ENCODE data around the gene WNT5B.

Gene WNT5B

GRCh38 chr12:1655225-1655788 is 26.3 kb downstream of the WNT5B start:
- TF ChIP-seq PPARA (CRISPR knock-in tag; IDR thresholded peaks at IDR 0.05; ENCODE audit: borderline replicate concordance) (no peak), TCF4 (CRISPR knock-in tag; IDR thresholded peaks at IDR 0.05; ENCODE audit: borderline replicate concordance) (no peak), ARNTL (CRISPR knock-in tag; IDR thresholded peaks at IDR 0.05; ENCODE audit: borderline replicate concordance, low read depth) (no peak), SNAI2 (CRISPR knock-in tag; IDR thresholded peaks at IDR 0.05) (no peak), TSHZ2 (CRISPR knock-in tag; IDR thresholded peaks at IDR 0.05) (no peak), TOX (CRISPR knock-in tag; IDR thresholded peaks at IDR 0.05; ENCODE audit: borderline replicate concordance) (no peak), POU6F1 (CRISPR knock-in tag; IDR thresholded peaks at IDR 0.05; ENCODE audit: borderline replicate concordance, low read depth) (no peak)
- no peak for ATAC-seq

GRCh38 chr12:1656902-1657301 is 27.9 kb downstream of the WNT5B start:
- no peak for TF ChIP-seq ZFP30 (CRISPR knock-in tag; IDR thresholded peaks at IDR 0.05)
- no peak for TF ChIP-seq CSRNP3 (CRISPR knock-in tag; IDR thresholded peaks at IDR 0.05)
- TF ChIP-seq TSHZ2 (CRISPR knock-in tag; IDR thresholded peaks at IDR 0.05): no peak
- TF ChIP-seq ZC3H10 (CRISPR knock-in tag; IDR thresholded peaks at IDR 0.05): no peak
- no peak for TF ChIP-seq TOX (CRISPR knock-in tag; IDR thresholded peaks at IDR 0.05; ENCODE audit: borderline replicate concordance)
- TF ChIP-seq TCF4 (CRISPR knock-in tag; IDR thresholded peaks at IDR 0.05; ENCODE audit: borderline replicate concordance): no peak
- TF ChIP-seq CSDC2 (CRISPR knock-in tag; IDR thresholded peaks at IDR 0.05): no peak
- TF ChIP-seq ZFP3 (CRISPR knock-in tag; IDR thresholded peaks at IDR 0.05): no peak
- TF ChIP-seq ZNF8 (CRISPR knock-in tag; IDR thresholded peaks at IDR 0.05): no peak
- no peak for TF ChIP-seq OSR1 (CRISPR knock-in tag; IDR thresholded peaks at IDR 0.05)
- no peak for TF ChIP-seq RARB (CRISPR knock-in tag; IDR thresholded peaks at IDR 0.05)
- ATAC-seq: no peak

GRCh38 chr12:1657688-1658087 is 28.7 kb downstream of the WNT5B start:
- no peak for ATAC-seq
- TF ChIP-seq OSR1 (CRISPR knock-in tag; IDR thresholded peaks at IDR 0.05): no peak
- TF ChIP-seq TSHZ2 (CRISPR knock-in tag; IDR thresholded peaks at IDR 0.05): no peak
- TF ChIP-seq ZNF70 (CRISPR knock-in tag; IDR thresholded peaks at IDR 0.05): no peak
- no peak for TF ChIP-seq ZC3H10 (CRISPR knock-in tag; IDR thresholded peaks at IDR 0.05)
- no peak for TF ChIP-seq ZNF8 (CRISPR knock-in tag; IDR thresholded peaks at IDR 0.05)
- TF ChIP-seq POU6F1 (CRISPR knock-in tag; IDR thresholded peaks at IDR 0.05; ENCODE audit: borderline replicate concordance, low read depth): no peak
- no peak for TF ChIP-seq SNAI2 (CRISPR knock-in tag; IDR thresholded peaks at IDR 0.05)
- TF ChIP-seq CREB5 (CRISPR knock-in tag; IDR thresholded peaks at IDR 0.05; ENCODE audit: low read depth): no peak

Data from SK-N-SH treated with all-trans-retinoic acid at 6 μM for 48 hours (cell line).